ENCODE measurements around the gene REEP2.
"Not testable (repeated sequence)": the region's sequence is repeated elsewhere in the genome, so short reads cannot be mapped to it uniquely, and the experiment has no call there.

The REEP2 gene

DNA sequence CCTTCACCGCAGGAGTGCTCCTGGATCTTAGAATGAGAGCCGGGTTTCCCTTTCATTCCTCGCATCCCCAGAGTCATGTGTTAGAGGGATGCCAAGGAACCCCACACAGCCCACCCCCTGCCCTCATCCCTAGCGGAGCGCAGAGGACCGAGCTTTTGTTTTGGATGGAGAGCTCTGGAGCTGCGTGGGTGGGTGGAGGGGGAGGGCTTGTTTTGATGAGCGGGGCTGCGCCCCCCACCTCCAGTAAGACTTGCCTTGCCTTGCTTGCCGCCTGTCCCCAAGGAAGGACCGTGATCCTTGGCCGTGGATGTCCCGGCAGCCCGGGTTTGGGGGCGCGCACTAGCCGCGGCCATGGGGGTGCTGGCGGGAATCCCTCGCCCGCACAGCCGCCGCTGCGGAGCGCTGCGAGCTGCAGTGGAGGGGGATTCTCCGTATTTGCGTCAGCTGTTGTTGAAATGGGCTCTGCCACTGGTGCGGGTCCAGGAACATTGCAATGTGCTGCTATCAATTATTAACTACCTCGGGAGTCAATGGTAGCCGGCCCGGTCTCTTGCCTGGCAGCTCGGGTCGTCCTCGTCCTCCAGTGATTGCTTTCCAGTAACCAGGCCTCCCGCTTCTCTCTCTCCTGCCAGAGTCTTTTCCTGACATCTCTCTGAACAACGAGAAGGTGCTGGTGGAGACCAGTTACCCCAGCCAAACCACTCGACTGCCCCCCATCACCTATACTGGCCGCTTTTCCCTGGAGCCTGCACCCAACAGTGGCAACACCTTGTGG is 27.5 kb downstream of the REEP2 start:
- DNase-seq (ENCODE audit: low spot score): no peak

DNA sequence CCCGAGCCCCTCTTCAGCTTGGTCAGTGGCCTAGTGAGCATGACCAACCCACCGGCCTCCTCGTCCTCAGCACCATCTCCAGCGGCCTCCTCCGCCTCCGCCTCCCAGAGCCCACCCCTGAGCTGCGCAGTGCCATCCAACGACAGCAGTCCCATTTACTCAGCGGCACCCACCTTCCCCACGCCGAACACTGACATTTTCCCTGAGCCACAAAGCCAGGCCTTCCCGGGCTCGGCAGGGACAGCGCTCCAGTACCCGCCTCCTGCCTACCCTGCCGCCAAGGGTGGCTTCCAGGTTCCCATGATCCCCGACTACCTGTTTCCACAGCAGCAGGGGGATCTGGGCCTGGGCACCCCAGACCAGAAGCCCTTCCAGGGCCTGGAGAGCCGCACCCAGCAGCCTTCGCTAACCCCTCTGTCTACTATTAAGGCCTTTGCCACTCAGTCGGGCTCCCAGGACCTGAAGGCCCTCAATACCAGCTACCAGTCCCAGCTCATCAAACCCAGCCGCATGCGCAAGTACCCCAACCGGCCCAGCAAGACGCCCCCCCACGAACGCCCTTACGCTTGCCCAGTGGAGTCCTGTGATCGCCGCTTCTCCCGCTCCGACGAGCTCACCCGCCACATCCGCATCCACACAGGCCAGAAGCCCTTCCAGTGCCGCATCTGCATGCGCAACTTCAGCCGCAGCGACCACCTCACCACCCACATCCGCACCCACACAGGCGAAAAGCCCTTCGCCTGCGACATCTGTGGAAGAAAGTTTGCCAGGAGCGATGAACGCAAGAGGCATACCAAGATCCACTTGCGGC is 28.2 kb downstream of the REEP2 start:
- DNase-seq (ENCODE audit: low spot score): no peak

DNA sequence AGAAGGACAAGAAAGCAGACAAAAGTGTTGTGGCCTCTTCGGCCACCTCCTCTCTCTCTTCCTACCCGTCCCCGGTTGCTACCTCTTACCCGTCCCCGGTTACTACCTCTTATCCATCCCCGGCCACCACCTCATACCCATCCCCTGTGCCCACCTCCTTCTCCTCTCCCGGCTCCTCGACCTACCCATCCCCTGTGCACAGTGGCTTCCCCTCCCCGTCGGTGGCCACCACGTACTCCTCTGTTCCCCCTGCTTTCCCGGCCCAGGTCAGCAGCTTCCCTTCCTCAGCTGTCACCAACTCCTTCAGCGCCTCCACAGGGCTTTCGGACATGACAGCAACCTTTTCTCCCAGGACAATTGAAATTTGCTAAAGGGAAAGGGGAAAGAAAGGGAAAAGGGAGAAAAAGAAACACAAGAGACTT is 28.9 kb downstream of the REEP2 start:
- no peak for DNase-seq (ENCODE audit: low spot score)

- no peak for DNase-seq (ENCODE audit: low spot score)
Measured at GRCh38 chr5:138468133-138468965, 29.5 kb downstream of the REEP2 start.

DNA sequence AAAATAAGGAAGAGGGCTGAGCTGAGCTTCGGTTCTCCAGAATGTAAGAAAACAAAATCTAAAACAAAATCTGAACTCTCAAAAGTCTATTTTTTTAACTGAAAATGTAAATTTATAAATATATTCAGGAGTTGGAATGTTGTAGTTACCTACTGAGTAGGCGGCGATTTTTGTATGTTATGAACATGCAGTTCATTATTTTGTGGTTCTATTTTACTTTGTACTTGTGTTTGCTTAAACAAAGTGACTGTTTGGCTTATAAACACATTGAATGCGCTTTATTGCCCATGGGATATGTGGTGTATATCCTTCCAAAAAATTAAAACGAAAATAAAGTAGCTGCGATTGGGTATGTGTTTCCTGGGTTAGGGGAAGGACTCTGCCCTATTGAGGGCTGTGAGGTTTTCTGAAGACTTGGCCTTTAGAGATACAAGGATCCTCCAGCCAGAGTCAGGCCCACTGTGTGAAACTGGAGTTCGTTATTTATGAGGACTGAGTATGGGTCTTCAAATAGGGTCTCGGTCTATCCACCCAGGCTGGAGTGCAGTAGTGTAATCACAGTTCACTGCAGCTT is 30.2 kb downstream of the REEP2 start:
- no peak for DNase-seq (ENCODE audit: low spot score)

- DNase-seq (ENCODE audit: low spot score): peak; percentile 56
Measured at GRCh38 chr5:138469540-138470321, 30.9 kb downstream of the REEP2 start.

DNA sequence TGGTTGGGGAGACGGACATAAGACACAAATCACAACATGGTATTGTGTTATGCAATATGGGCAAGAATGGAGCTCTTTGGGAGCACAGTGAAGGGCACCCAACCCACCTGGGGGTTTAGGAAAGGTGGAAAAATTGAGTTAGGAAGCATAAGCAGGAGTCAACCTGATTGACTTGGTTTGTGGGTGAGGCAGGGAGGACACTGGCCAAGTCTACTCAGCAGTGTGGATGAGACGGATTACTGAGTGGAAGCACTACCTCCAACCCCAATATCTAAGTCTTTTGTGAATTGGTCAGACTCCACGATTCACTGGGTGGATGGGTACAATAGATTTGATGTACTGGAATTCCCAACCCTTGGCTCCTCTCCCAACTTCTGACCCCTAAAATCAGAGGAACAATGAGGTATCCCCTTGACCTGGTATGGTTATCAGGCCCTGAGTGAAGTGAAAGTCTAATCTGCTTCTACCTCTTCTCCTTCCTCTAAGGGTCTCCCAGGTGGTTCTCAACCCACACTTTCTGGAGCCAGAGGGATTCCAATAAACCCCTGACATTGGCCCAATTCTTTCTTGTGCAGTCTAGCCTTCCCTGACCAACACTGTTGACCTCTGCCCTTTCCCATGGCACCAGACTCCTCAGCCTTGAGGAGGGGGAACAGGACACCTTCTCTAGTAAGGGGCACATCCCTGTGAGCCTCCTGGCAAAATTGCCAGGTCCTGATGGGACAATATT is 31.6 kb downstream of the REEP2 start:
- no peak for DNase-seq (ENCODE audit: low spot score)

- no peak for DNase-seq (ENCODE audit: low spot score)
Measured at GRCh38 chr5:138471052-138471361, 32.1 kb downstream of the REEP2 start.

GRCh38 chr5:138472353-138472752 is 33.5 kb downstream of the REEP2 start:
- no peak for DNase-seq (ENCODE audit: low spot score)

- DNase-seq (ENCODE audit: low spot score): not testable (repeated sequence)
Measured at GRCh38 chr5:138473151-138473550, 34.3 kb downstream of the REEP2 start.

GRCh38 chr5:138476918-138477317 is 38.1 kb downstream of the REEP2 start:
- no peak for DNase-seq (ENCODE audit: low spot score)

DNA sequence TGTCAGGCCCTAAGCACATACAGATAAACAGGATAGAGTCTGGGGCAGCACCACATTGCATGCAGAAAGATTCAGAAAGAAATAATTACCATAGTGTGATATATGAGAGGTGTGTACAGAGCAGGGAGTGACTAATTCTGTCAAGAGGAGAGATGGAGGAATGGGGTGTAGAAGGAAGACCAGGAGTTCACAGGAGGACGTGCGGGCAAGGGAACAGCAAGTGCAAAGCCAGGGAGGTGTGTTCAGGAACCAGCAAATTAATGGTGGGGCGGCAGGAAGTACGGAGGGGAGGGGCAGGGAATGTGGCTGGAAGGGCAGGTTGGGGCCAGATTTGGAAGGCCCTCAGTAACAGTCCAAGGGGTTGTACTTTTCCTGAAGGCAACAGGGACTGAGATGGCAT is 43.8 kb downstream of the REEP2 start:
- no peak for DNase-seq (ENCODE audit: low spot score)

DNA sequence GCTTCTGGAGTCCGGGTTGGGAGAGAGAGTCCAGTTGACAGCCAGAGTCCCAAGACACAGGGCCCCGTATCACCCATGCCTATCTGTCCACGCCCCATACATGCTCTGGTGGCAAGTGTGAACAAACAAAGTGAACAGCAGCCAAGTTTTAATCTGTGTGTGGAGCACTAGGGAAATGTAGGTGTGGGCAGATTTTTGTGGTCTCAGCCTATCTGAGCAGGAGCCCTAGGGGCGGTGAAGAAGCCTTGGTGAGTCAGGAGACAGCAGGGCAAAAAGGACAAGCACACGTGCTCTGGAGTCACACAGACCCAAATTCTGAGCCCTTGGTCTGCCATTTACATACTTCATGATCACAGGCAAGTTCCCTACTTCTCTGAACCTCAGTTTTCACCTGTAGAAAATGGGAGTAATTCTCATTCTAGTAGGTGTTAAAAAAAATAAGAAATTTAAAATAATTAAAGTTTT is 49.7 kb downstream of the REEP2 start:
- DNase-seq (ENCODE audit: low spot score): no peak

- DNase-seq (ENCODE audit: low spot score): no peak
Measured at GRCh38 chr5:138489683-138490061, 50.8 kb downstream of the REEP2 start.

DNA sequence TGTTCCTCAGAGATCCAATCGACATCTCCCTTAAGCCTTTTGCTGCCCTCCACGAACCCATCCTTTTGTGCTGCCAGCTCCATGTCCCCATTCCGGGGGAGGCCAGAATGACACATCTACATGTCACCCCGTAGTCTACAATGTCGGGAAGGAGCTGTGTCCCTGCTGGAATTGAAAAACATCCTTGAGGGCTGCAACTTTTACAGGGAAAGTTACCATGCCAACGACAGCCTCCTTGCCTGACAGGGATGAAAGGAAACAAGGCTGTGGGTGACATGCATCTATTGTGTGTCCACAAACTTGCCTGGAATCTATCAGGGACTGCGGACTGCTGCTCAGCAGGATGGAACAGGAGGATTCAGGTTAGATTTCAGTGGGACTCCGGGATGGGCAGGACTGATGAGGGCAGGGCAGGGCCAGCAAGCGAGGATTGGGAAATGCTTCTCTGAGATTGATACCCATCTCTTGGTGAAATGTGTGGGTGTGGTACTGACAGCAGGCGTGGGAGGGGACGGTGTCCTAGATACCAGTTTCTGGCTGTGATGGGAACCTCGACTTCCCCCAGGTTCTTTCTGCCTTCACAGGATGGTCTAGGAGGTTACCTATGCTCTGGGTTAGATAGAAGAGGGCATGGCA is 51.9 kb downstream of the REEP2 start:
- no peak for DNase-seq (ENCODE audit: low spot score)

GRCh38 chr5:138491284-138491648 is 52.4 kb downstream of the REEP2 start:
- DNase-seq (ENCODE audit: low spot score): no peak

- DNase-seq (ENCODE audit: low spot score): peak; percentile 92
Measured at GRCh38 chr5:138491669-138492559, 53.1 kb downstream of the REEP2 start.

DNA sequence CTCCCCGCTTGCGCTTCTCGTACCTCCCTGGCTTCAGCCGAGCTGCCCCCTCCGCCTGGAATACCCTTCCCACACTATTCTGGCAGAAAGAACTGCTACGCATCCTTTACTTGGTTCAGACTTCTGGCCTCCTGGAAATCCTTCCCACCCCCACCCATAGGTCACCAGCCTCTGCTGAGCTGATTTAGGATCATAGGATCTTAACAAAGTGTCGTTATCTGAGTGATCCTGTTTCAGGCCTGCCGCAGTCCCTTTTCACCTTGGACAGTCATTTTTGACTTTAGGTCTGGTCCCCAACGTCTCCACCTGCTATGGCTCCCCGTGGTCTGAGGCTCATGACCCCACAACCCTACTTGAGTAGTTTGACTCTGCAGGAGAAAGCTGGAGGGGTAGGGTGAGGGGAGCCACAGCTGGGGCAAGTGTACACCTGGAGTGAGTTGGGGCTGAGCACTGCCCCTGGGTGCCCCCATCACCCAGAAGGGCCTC is 53.7 kb downstream of the REEP2 start:
- DNase-seq (ENCODE audit: low spot score): no peak

DNA sequence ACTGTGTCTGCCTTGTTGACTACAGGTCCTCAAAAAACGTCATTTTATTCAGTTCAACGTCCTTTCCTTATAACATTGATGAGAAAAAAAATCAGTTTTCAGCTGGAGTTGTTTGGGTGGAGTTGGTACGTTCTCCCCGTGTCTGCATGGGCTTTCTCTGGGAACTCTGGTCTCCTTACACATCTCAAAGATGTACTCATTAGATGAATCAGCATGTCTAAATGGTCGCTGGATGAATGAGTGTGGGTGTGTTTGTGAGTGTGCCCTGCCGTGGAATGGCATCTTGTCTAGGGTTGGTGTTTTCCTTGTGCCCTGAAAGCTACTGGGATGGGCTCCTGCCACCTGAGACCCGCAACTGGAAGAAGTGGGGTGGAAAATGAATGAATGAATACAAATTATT is 56.5 kb downstream of the REEP2 start:
- DNase-seq (ENCODE audit: low spot score): no peak

Data from cerebellar cortex (tissue), 1 donor.